Sciatic nerve (tissue), 2 donors: ENCODE data around the gene ZNRF3. TPM values are rescaled to one million over a fixed set of nuclear protein-coding genes. Genes with fewer than 3 reads are reported as not detected.
"Not testable (repeated sequence)": the region's sequence is repeated elsewhere in the genome, so short reads cannot be mapped to it uniquely, and the experiment has no call there.

Experiments used
- ATAC-seq: fragments of 200-7000 bp; cut with Tn5 transposase; one replicate; pipeline ENCODE4 v1.9.1; 2020; ENCODE audit warnings: mild to moderate bottlenecking, moderate library complexity
- DNase-seq: peaks from one replicate; pipeline ENCODE4 v3.0.0-alpha.2; 2020; ENCODE audit warnings: low spot score
- intact Hi-C: fragments of 100-400 bp; cut with DNase I; formaldehyde crosslinking; loops from one replicate; pipeline ENCODE4 v1.14.2; 2022
- total RNA-seq: library from RNA; stranded (reverse); fragmentation: NEBNext Ultra II Directional; extraction: Animal tissue kit (Norgen Biotek cat#: 25700); gene quantifications from one replicate; pipeline ENCODE4 v1.2.1, GENCODE V29; 2021
- donor health status: DM: no; HTN: no; CAD: no.
- donor health status: DM: no; HTN: no; CAD: no.

Gene ZNRF3
- total RNA-seq, 1 donor from 2014 or later = 12.9 TPM

- DNase-seq (no peak), ATAC-seq (no peak)
- intact Hi-C loops = no loop called here
These were observed 182.3 kb downstream of the ZNRF3 start for GRCh38 chr22:29065468-29066190.

- intact Hi-C loops = no loop called here
- no peak for ATAC-seq
- DNase-seq = no peak
These were observed 186.1 kb downstream of the ZNRF3 start for GRCh38 chr22:29069463-29069862.

- intact Hi-C loops = no loop called here
- DNase-seq = no peak
These were observed 187.1 kb downstream of the ZNRF3 start for GRCh38 chr22:29070490-29070889.

GRCh38 chr22:29071261-29072045 lies 188.1 kb downstream of the ZNRF3 start:
- DNase-seq (no peak), ATAC-seq (peak; percentile 22)
- intact Hi-C loops = no loop called here

More at GRCh38 chr22:29070490-29070889, 187.1 kb downstream of the ZNRF3 start:
- no peak for ATAC-seq

- intact Hi-C loops = no loop called here
- ATAC-seq = peak; percentile 88
These were observed 189.0 kb downstream of the ZNRF3 start for GRCh38 chr22:29072193-29072978.

GRCh38 chr22:29072979-29073617 lies 189.7 kb downstream of the ZNRF3 start, which contains the start of gene KREMEN1:
Gene KREMEN1, plus strand, starts transcription at chr22:29073035. Its CDS starts 96 bp downstream, at chr22:29073131.
- intact Hi-C loops = no loop called here
- ATAC-seq = peak; percentile 36

More at GRCh38 chr22:29072193-29072978, 189.0 kb downstream of the ZNRF3 start:
- DNase-seq = peak; percentile 92

GRCh38 chr22:29073618-29074275 lies 190.4 kb downstream of the ZNRF3 start:
- peak; percentile 74 for DNase-seq
- intact Hi-C loops = no loop called here
- ATAC-seq = peak; percentile 74

More at GRCh38 chr22:29072979-29073617, 189.7 kb downstream of the ZNRF3 start, which contains the start of gene KREMEN1:
- DNase-seq = no peak

GRCh38 chr22:29074276-29074772 lies 191.0 kb downstream of the ZNRF3 start:
- no peak for DNase-seq
- peak; percentile 4 for ATAC-seq
- intact Hi-C loops = no loop called here

GRCh38 chr22:29078036-29078868 lies 194.9 kb downstream of the ZNRF3 start:
- intact Hi-C loops = no loop called here
- DNase-seq = no peak
- ATAC-seq = no peak

GRCh38 chr22:29078869-29079207 lies 195.5 kb downstream of the ZNRF3 start:
- DNase-seq = no peak
- intact Hi-C loops = no loop called here

GRCh38 chr22:29079218-29079901 lies 196.0 kb downstream of the ZNRF3 start:
- DNase-seq (no peak), ATAC-seq (no peak)
- intact Hi-C loops = no loop called here

More at GRCh38 chr22:29078869-29079207, 195.5 kb downstream of the ZNRF3 start:
- no peak for ATAC-seq

- peak; percentile 78 for ATAC-seq
- DNase-seq = no peak
- intact Hi-C loops = no loop called here
These were observed 197.0 kb downstream of the ZNRF3 start for GRCh38 chr22:29080106-29080975.

- DNase-seq (no peak), ATAC-seq (peak; percentile 61)
- intact Hi-C loops = no loop called here
These were observed 198.3 kb downstream of the ZNRF3 start for GRCh38 chr22:29081517-29082236.

- ATAC-seq = no peak
- intact Hi-C loops = no loop called here
- DNase-seq = no peak
These were observed 199.6 kb downstream of the ZNRF3 start for GRCh38 chr22:29082826-29083545.

- ATAC-seq, intact Hi-C loops, DNase-seq: not testable (repeated sequence)
These were observed 200.2 kb downstream of the ZNRF3 start for GRCh38 chr22:29083576-29083932.
